Epithelial cell of esophagus (primary cell): Measurements from ENCODE around the gene ERN1.

Experiments
- DNase-seq: peaks from one replicate; pipeline ENCODE4 v3.0.0; 2010; ENCODE audit warnings: low read depth
- H3K4me3 ChIP-seq: 2 replicates; pipeline ENCODE4 v1.5.1; 2011; ENCODE audit warnings: mild to moderate bottlenecking, low read length, control low read depth
- CTCF ChIP-seq: IDR thresholded peaks from 2 replicates; pipeline ENCODE4 v1.5.1; 2011; ENCODE audit warnings: low read depth, mild to moderate bottlenecking, low read length, control low read depth, inconsistent platforms; ENCODE audit not compliant: insufficient read depth; ENCODE audit errors: missing control alignments

Gene ERN1

GRCh38 chr17:64163468-64163867, 33.5 kb upstream of the ERN1 start:
- no peak overlapping the region for H3K4me3 ChIP-seq
- no peak for TF ChIP-seq CTCF
- DNase-seq, result peak; percentile 42

- no peak for TF ChIP-seq CTCF
- no peak overlapping the region for H3K4me3 ChIP-seq
- DNase-seq, result no peak
These were observed 32.6 kb upstream of the ERN1 start for GRCh38 chr17:64162554-64162953.

- no peak overlapping the region for H3K4me3 ChIP-seq
- no peak for DNase-seq
- TF ChIP-seq CTCF, result no peak
These were observed 31.6 kb upstream of the ERN1 start for GRCh38 chr17:64161380-64162176.

- no peak overlapping the region for H3K4me3 ChIP-seq
- no peak for DNase-seq
- no peak for TF ChIP-seq CTCF
These were observed 30.4 kb upstream of the ERN1 start for GRCh38 chr17:64160378-64160777.

- peak; percentile 55 for DNase-seq
- no peak for TF ChIP-seq CTCF
- H3K4me3 ChIP-seq, result no peak overlapping the region
These were observed 29.1 kb upstream of the ERN1 start for GRCh38 chr17:64158831-64159590.

- no peak for DNase-seq
- no peak overlapping the region for H3K4me3 ChIP-seq
- no peak for TF ChIP-seq CTCF
These were observed 28.5 kb upstream of the ERN1 start for GRCh38 chr17:64158406-64158805.
